H1 (cell line): ENCODE results near the gene FARS2. TPM values are rescaled to one million over a fixed set of nuclear protein-coding genes. Genes with fewer than 3 reads are reported as not detected.

Experiments
- CHD7 ChIP-seq: fragments of 300-600 bp; sonication (generic); IDR thresholded peaks from 2 replicates; pipeline ENCODE4 v1.7.1; 2012; ENCODE audit warnings: low read length, moderate library complexity, mild to moderate bottlenecking, inconsistent platforms; ENCODE audit not compliant: insufficient replicate concordance
- FOSL1 ChIP-seq: IDR thresholded peaks from 2 replicates; pipeline ENCODE4 v1.6.1; 2011; ENCODE audit warnings: mild to moderate bottlenecking, low read depth, low read length, moderate library complexity; ENCODE audit not compliant: insufficient read depth
- GTF2F1 ChIP-seq: IDR thresholded peaks from 2 replicates; pipeline ENCODE4 v1.6.1; 2012; ENCODE audit warnings: low read depth, low read length, improper control_type of control experiment, borderline replicate concordance
- KDM1A ChIP-seq: fragments of 200-600, 300-600 bp; sonication (generic); IDR thresholded peaks from 2 replicates; pipeline ENCODE4 v1.7.1; 2016; ENCODE audit warnings: mild to moderate bottlenecking, low read length, borderline replicate concordance
- SAP30 ChIP-seq: fragments of 300-600 bp; sonication (generic); IDR thresholded peaks from 2 replicates; pipeline ENCODE4 v1.7.1; 2012; ENCODE audit warnings: low read length, moderate library complexity, mild to moderate bottlenecking, inconsistent platforms; ENCODE audit not compliant: insufficient read depth, insufficient replicate concordance
- TAF7 ChIP-seq: optimal IDR thresholded peaks from 2 replicates; pipeline ENCODE3; 2011; ENCODE audit warnings: low read depth, mild to moderate bottlenecking, inconsistent platforms, low read length, moderate library complexity, borderline replicate concordance
- polyA plus RNA-seq, 7 experiments: library from polyadenylated mRNA; depleted of rRNA in 3 of 7; stranded (reverse) in 5 of 7; unstranded in 2 of 7; fragments of >200 nt in 5 of 7; fragments of 200-250 nt in 2 of 7; gene quantifications; 1 replicate in 5 of 7; 2 replicates in 1 of 7; 4 replicates in 1 of 7; pipeline versions ENCODE4 v1.2.1 to v1.2.3, GENCODE V29; 2011 to 2013; ENCODE audit warnings: missing spikeins in 2 of 7, mixed read lengths in 2 of 7
- total RNA-seq: library from RNA; stranded (reverse); fragmentation: NEBNext Ultra II Directional; extraction: Animal tissue kit (Norgen Biotek cat#: 25700); gene quantifications from 2 replicates; pipeline ENCODE4 v1.2.1, GENCODE V29; 2021

Gene FARS2
- total and polyA plus RNA-seq, 2 of the 8 experiments (the other 6 are each of a cell fraction or from before 2014, with no cell fraction given), result 11.7 to 14.4 TPM

GRCh38 chr6:5783584-5784089 lies 522.3 kb downstream of the FARS2 start (continued):
- no peak for TF ChIP-seq CHD7
- no peak for TF ChIP-seq FOSL1
- no peak for TF ChIP-seq SAP30
- TF ChIP-seq GTF2F1, result no peak
- no peak for TF ChIP-seq KDM1A
- no peak for TF ChIP-seq TAF7
- TF ChIP-seq, all 59 proteins: peak for 0
